ENCODE results near the gene MEMO1. TPM values are rescaled to one million over a fixed set of nuclear protein-coding genes. Genes with fewer than 3 reads are reported as not detected.

The MEMO1 gene
- total and polyA plus RNA-seq, 2 donors (not counting 3 experiments of a cell fraction or from before 2014, with no cell fraction given): 38.6 to 56.2 TPM

- no peaks in the 10 kb centered on the region for H3K36me3 ChIP-seq (ENCODE audit: control insufficient read depth in 2 of 2, extremely low read depth in 1 of 2, insufficient read depth in 2 of 2, low read length in 2 of 2)
- dilution Hi-C loops (cut with MboI; ENCODE audit: extremely low pct_ligation_motif_present, low sequenced_read_pairs) (no loop called here), intact Hi-C loops (cut with micrococcal nuclease) (no loop called here)
- H3K4me3 ChIP-seq (replicated peaks in 1 of 3; ENCODE audit: insufficient read depth in 1 of 3, low read depth in 1 of 3, low read length in 3 of 3): no peak overlapping the region
- no peak overlapping the region for H3K9ac ChIP-seq (replicated peaks; ENCODE audit: extremely low read depth, insufficient read depth, low read length)
- FAIRE-seq (no peak), DNase-seq (ENCODE audit: low read depth, low spot score) (no peak)
- peaks cover 3% of the 10 kb centered on the region for H3K4me1 ChIP-seq (ENCODE audit: control insufficient read depth, extremely low read depth, insufficient read depth, low read length)
- H3K27me3 ChIP-seq (ENCODE audit: control insufficient read depth in 2 of 2, insufficient read depth in 2 of 2, low read length in 2 of 2): no peaks in the 10 kb centered on the region
- BruUV-seq (replicated peaks): no TSS peak
- no peak overlapping the region for H2AFZ ChIP-seq (ENCODE audit: low read depth, low read length)
- no peaks in the 10 kb centered on the region for H3K9me3 ChIP-seq (replicated peaks; ENCODE audit: control insufficient read depth, insufficient read depth, low read length)
- H3K4me2 ChIP-seq (ENCODE audit: insufficient read depth, low read length): no peak overlapping the region
- ChIA-PET POLR2A (no interaction called here), CTCF (interaction anchor here (1.2 kb wide), 1 partner anchor 12 kb away, joined by 3 read pairs; no protein-coding TSS in a partner anchor)
- H3K79me2 ChIP-seq (ENCODE audit: control insufficient read depth, insufficient read depth, low read length): peaks cover 97% of the 10 kb centered on the region
- H3K9me1 ChIP-seq (replicated peaks; ENCODE audit: control insufficient read depth, extremely low read depth, insufficient read depth, low read length): no peaks in the 10 kb centered on the region
- no peak overlapping the region for H3K27ac ChIP-seq (ENCODE audit: insufficient read depth, low read depth, low read length)
- no peak for TF ChIP-seq FOS (IDR thresholded peaks at IDR 0.05; ENCODE audit: borderline replicate concordance, insufficient read depth, low read length)
- TF ChIP-seq CTCF (IDR thresholded peaks at IDR 0.05; ENCODE audit: extremely low read depth in 1 of 2, insufficient read depth in 1 of 2, low read depth in 1 of 2, low read length in 2 of 2): no peak
- no peak for TF ChIP-seq MAX (IDR thresholded peaks at IDR 0.05; ENCODE audit: insufficient read depth, insufficient read length)
- no peak for TF ChIP-seq MYC (IDR thresholded peaks at IDR 0.05; ENCODE audit: low read depth, low read length)
- TF ChIP-seq POLR2AphosphoS5 (IDR thresholded peaks at IDR 0.05; ENCODE audit: insufficient read depth, low read depth, low read length): no peak
- no peak for TF ChIP-seq POLR2A (IDR thresholded peaks at IDR 0.05; ENCODE audit: low read depth, low read length)
- no peak for TF ChIP-seq EZH2 (IDR thresholded peaks at IDR 0.05; ENCODE audit: borderline replicate concordance, low read depth, low read length, severe bottlenecking)
- TF ChIP-seq GATA2 (IDR thresholded peaks at IDR 0.05; ENCODE audit: insufficient read depth, insufficient read length, low read depth, low read length): no peak
- no peak for TF ChIP-seq JUN (IDR thresholded peaks at IDR 0.05; ENCODE audit: borderline replicate concordance, insufficient read depth, insufficient read length, low read depth)
- peaks cover 9% of the 10 kb centered on the region for H4K20me1 ChIP-seq (replicated peaks; ENCODE audit: control insufficient read depth, extremely low read depth, insufficient read depth, low read length)
Observed at GRCh38 chr2:31992025-31992579, 18.7 kb downstream of the MEMO1 start.

Measured in endothelial cell of umbilical vein (primary cell).